Measurements from ENCODE around the gene NOXA1. TPM values are rescaled to one million over a fixed set of nuclear protein-coding genes. Genes with fewer than 3 reads are reported as not detected.
"Not testable (repeated sequence)": the region's sequence is repeated elsewhere in the genome, so short reads cannot be mapped to it uniquely, and the experiment has no call there.

Gene NOXA1
- total RNA-seq, 6 donors from 2014 or later: 3.3 to 34.6 (median 11.7) TPM

DNA sequence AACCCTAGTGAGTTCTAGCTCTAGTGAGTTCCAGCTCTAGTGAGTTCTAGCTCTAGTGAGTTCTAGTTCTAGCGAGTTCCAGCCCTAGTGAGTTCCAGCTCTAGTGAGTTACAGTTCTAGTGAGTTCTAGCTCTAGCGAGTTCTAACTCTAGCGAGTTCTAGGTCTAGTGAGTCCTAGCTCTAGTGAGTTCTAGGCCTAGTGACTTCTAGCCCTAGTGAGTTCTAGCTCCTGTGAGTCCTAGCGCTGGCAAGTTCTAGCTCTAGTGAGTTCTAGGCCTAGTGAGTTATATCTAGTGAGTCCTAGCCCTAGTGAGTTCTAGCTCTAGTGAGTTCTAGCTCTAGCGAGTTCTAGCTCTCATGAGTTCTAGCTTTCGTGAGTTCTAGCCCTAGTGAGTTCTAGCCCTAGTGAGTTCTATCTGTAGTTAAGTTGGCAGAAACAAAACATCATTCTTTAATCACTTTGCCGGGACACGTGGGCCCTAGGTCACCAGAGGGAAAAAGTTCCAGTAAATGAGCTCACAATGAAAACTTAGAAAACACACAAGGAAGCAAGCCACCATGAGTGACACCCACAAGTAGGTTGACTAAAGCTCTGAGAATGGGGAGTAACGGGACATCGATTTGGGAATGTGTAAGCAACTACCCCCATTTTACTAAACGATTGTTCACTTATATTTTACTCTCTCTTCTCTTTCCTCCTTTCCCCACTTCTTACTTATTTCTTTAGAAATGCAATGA is 47.7 kb upstream of the NOXA1 start:
- Histone ChIP-seq H3K4me1 (no peaks in the 10 kb centered on the region), H3K27ac (no peak overlapping the region), H3K4me3 (no peak overlapping the region), H3K36me3 (peaks cover 0 to 23% (median 9%) of the 10 kb centered on the region in 4 donors), H3K27me3 (no peaks in the 10 kb centered on the region), H3K9me3 (no peaks in the 10 kb centered on the region)
- DNase-seq: no peak
- no peak for ATAC-seq (ENCODE audit: low FRiP score in 2 of 2)
- WGBS, 2 donors: 93 to 95% methylated on average over 11 of the region's 11 CpGs
- TF ChIP-seq POLR2AphosphoS5 (IDR thresholded peaks at IDR 0.05) (no peak), POLR2A (IDR thresholded peaks at IDR 0.05) (no peak), EP300 (IDR thresholded peaks at IDR 0.05) (no peak)
- TF ChIP-seq, protein P1, sequence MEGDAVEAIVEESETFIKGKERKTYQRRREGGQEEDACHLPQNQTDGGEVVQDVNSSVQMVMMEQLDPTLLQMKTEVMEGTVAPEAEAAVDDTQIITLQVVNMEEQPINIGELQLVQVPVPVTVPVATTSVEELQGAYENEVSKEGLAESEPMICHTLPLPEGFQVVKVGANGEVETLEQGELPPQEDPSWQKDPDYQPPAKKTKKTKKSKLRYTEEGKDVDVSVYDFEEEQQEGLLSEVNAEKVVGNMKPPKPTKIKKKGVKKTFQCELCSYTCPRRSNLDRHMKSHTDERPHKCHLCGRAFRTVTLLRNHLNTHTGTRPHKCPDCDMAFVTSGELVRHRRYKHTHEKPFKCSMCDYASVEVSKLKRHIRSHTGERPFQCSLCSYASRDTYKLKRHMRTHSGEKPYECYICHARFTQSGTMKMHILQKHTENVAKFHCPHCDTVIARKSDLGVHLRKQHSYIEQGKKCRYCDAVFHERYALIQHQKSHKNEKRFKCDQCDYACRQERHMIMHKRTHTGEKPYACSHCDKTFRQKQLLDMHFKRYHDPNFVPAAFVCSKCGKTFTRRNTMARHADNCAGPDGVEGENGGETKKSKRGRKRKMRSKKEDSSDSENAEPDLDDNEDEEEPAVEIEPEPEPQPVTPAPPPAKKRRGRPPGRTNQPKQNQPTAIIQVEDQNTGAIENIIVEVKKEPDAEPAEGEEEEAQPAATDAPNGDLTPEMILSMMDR (IDR thresholded peaks at IDR 0.05): no peak

DNA sequence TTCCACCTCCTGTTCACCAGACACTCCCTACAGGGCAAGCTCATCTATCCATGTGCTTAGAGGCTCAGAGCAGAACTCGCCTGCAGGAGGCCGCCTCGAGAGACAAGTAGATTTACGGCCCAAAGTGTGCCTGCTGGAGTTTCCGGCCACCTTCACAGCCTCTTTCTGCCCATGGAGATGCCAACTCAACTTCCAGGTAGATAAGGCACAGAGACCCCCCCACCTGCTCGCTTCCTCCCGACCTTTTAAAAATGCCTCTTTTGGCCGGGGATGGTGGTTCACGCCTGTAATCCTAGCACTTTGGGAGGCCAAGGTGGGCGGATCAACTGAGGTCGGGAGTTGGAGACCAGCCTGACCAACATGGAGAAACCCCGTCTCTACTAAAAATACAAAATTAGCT is 46.8 kb upstream of the NOXA1 start:
- Histone ChIP-seq H3K9me3 (no peaks in the 10 kb centered on the region), H3K36me3 (peaks cover 0 to 23% (median 6%) of the 10 kb centered on the region in 4 donors), H3K27ac (no peak overlapping the region), H3K4me3 (no peak overlapping the region), H3K27me3 (no peaks in the 10 kb centered on the region), H3K4me1 (no peaks in the 10 kb centered on the region)
- TF ChIP-seq POLR2A (IDR thresholded peaks at IDR 0.05) (no peak), EP300 (IDR thresholded peaks at IDR 0.05) (no peak), POLR2AphosphoS5 (IDR thresholded peaks at IDR 0.05) (no peak)
- TF ChIP-seq, protein P1 (IDR thresholded peaks at IDR 0.05): no peak
- DNase-seq (no peak), ATAC-seq (ENCODE audit: low FRiP score in 2 of 2) (no peak)
- WGBS, 2 donors: 91 to 94% methylated on average over 12 of the region's 12 CpGs

DNA sequence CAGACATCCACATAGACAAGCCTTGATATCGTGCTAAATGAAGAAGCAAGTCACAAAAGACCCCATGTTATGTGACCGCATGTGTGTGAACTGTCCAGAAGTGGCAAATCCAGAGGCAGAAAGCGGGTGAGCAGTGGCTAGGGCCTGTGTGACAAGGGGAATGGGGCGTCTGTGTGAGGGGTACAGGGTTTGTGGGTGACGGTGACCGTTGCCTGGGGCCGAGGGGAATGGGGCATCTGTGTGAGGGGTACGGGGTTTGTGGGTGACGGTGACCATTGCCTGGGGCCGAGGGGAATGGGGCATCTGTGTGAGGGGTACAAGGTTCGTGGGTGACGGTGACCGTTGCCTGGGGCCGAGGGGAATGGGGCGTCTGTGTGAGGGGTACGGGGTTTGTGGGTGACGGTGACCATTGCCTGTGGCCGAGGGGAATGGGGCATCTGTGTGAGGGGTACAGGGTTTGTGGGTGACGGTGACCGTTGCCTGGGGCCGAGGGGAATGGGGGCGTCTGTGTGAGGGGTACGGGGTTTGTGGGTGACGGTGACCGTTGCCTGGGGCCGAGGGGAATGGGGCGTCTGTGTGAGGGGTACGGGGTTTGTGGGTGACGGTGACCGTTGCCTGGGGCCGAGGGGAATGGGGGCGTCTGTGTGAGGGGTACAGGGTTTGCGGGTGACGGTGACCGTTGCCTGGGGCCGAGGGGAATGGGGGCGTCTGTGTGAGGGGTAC is 44.3 kb upstream of the NOXA1 start:
- H3K36me3 ChIP-seq; H3K27me3 ChIP-seq; H3K27ac ChIP-seq; ATAC-seq (ENCODE audit: low FRiP score in 2 of 2); H3K9me3 ChIP-seq; H3K4me3 ChIP-seq: not testable (repeated sequence)
- peaks cover 0 to 15% (median 6%) of the 10 kb centered on the region in 4 donors for H3K4me1 ChIP-seq
- DNase-seq: peak in 1 of 2 donors; percentile 56
- WGBS, 2 donors: 91% methylated on average over 17 to 27 of the region's 37 CpGs

DNA sequence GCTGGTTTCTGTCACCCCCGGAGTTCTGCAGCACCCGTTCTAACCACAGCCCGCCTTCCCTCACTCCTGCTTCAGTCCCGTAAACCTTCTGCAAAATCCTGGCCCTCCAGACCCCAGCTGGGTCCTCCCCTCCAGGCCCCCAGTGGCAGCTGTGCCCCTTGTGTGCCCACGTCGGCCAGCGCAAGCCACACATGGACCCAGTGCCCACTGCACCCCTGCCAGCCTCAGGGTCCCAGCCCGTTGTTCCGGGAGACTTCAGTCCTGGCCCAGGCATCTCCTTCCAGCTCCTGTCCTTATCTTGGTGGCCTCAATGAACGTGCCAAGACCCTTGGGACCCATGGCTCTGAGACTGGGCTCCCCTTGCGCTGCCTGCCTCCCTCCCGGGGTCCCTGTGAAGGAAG is 43.4 kb upstream of the NOXA1 start:
- Histone ChIP-seq H3K9me3 (no peaks in the 10 kb centered on the region), H3K4me3 (no peak overlapping the region), H3K27ac (no peak overlapping the region), H3K36me3 (peaks cover 0 to 4% (median 0%) of the 10 kb centered on the region in 4 donors), H3K4me1 (peaks cover 0 to 15% (median 6%) of the 10 kb centered on the region in 4 donors), H3K27me3 (no peaks in the 10 kb centered on the region)
- TF ChIP-seq POLR2A (IDR thresholded peaks at IDR 0.05): no peak
- no peak for TF ChIP-seq POLR2AphosphoS5 (IDR thresholded peaks at IDR 0.05)
- TF ChIP-seq EP300 (IDR thresholded peaks at IDR 0.05): no peak
- TF ChIP-seq, protein P1 (IDR thresholded peaks at IDR 0.05): no peak
- whole genome bisulfite sequencing, 2 donors: 82 to 93% methylated on average over 12 of the region's 12 CpGs
- peak in 1 of 2 donors; percentile 59 for DNase-seq
- no peak for ATAC-seq (ENCODE audit: low FRiP score in 2 of 2)

GRCh38 chr9:137380171-137380570 is 43.0 kb upstream of the NOXA1 start:
- DNase-seq (no peak), ATAC-seq (ENCODE audit: low FRiP score in 2 of 2) (no peak)
- Histone ChIP-seq H3K27me3 (no peaks in the 10 kb centered on the region), H3K4me3 (no peak overlapping the region), H3K27ac (no peak overlapping the region), H3K36me3 (peaks cover 0 to 4% (median 0%) of the 10 kb centered on the region in 4 donors), H3K4me1 (peaks cover 0 to 15% (median 6%) of the 10 kb centered on the region in 4 donors), H3K9me3 (no peaks in the 10 kb centered on the region)
- WGBS, 2 donors: 84 to 100% methylated on average over 3 to 5 of the region's 16 CpGs
- TF ChIP-seq EP300 (IDR thresholded peaks at IDR 0.05) (no peak), POLR2A (IDR thresholded peaks at IDR 0.05) (no peak), POLR2AphosphoS5 (IDR thresholded peaks at IDR 0.05) (no peak)
- TF ChIP-seq, protein P1 (IDR thresholded peaks at IDR 0.05): no peak
